AG08395 (cell line): ENCODE measurements around the gene PLAAT2.

Experiments used
- DNase-seq: peaks from one replicate; pipeline ENCODE4 v3.0.0; 2012; ENCODE audit warnings: mixed read lengths, low spot score

Gene PLAAT2

GRCh38 chr11:63518548-63518947 is 44.6 kb downstream of the PLAAT2 start:
- DNase-seq = no peak

GRCh38 chr11:63517156-63517555 is 46.0 kb downstream of the PLAAT2 start:
- DNase-seq = no peak

GRCh38 chr11:63516109-63516508 is 47.1 kb downstream of the PLAAT2 start:
- DNase-seq = no peak

GRCh38 chr11:63512816-63513215 is 50.4 kb downstream of the PLAAT2 start:
- DNase-seq = no peak

GRCh38 chr11:63511048-63511748 is 52.0 kb downstream of the PLAAT2 start:
- DNase-seq = no peak

GRCh38 chr11:63510360-63511047 is 52.7 kb downstream of the PLAAT2 start:
- peak; percentile 30 for DNase-seq

- DNase-seq = no peak
These were observed 54.4 kb downstream of the PLAAT2 start for GRCh38 chr11:63508745-63509144.

GRCh38 chr11:63508009-63508408 is 55.2 kb downstream of the PLAAT2 start:
- peak; percentile 36 for DNase-seq

- no peak for DNase-seq
These were observed 55.7 kb downstream of the PLAAT2 start for GRCh38 chr11:63507511-63507910.

- DNase-seq = no peak
These were observed 56.3 kb downstream of the PLAAT2 start for GRCh38 chr11:63506876-63507275.

- DNase-seq = no peak
These were observed 57.2 kb downstream of the PLAAT2 start, which contains the start of gene LGALS12 for GRCh38 chr11:63505857-63506528. LGALS12 (plus strand) TSS chr11:63506084; CDS start chr11:63506459, 375 bp downstream.

GRCh38 chr11:63504933-63505586 is 58.1 kb downstream of the PLAAT2 start:
- DNase-seq = no peak

- DNase-seq = no peak
These were observed 59.1 kb downstream of the PLAAT2 start for GRCh38 chr11:63504054-63504453.

- no peak for DNase-seq
These were observed 59.7 kb downstream of the PLAAT2 start for GRCh38 chr11:63503492-63503891.
